GM12874 (cell line): ENCODE results near the gene ADCY3.

Experiments used
- TF ChIP-seq, protein P1 (sequence below): IDR thresholded peaks from 2 replicates; pipeline ENCODE4 v1.5.1; 2011; ENCODE audit warnings: low read depth, mild to moderate bottlenecking, control low read depth, low read length, moderate library complexity; ENCODE audit not compliant: insufficient read depth

ADCY3 gene

GRCh38 chr2:24919506-24920097 is 435 bp downstream of the ADCY3 start:
- TF ChIP-seq, protein P1, sequence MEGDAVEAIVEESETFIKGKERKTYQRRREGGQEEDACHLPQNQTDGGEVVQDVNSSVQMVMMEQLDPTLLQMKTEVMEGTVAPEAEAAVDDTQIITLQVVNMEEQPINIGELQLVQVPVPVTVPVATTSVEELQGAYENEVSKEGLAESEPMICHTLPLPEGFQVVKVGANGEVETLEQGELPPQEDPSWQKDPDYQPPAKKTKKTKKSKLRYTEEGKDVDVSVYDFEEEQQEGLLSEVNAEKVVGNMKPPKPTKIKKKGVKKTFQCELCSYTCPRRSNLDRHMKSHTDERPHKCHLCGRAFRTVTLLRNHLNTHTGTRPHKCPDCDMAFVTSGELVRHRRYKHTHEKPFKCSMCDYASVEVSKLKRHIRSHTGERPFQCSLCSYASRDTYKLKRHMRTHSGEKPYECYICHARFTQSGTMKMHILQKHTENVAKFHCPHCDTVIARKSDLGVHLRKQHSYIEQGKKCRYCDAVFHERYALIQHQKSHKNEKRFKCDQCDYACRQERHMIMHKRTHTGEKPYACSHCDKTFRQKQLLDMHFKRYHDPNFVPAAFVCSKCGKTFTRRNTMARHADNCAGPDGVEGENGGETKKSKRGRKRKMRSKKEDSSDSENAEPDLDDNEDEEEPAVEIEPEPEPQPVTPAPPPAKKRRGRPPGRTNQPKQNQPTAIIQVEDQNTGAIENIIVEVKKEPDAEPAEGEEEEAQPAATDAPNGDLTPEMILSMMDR = no peak

DNA sequence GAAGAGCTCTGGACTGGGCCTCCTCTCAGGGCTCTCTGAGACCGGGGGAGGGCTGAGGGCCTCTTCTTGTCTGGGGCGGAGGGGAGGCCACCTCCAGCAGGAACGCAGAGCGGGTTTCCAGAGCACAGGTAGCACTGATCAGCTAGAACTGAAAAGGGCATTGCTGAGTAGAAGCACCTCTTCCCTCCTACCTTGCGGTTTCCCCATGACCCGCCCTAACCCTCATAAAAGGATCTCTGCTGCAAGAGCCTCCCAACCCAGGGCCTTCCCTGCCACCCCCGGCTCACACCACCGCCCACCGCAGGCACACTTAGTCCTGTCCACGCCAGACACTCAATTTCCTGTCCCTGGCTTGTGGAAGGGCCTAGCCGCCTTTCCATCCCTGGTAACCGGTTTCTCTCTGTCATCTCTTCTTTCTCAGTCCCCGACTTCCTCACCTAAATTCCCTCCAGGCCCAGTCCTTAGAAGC is 966 bp downstream of the ADCY3 start:
- TF ChIP-seq, protein P1 = no peak

DNA sequence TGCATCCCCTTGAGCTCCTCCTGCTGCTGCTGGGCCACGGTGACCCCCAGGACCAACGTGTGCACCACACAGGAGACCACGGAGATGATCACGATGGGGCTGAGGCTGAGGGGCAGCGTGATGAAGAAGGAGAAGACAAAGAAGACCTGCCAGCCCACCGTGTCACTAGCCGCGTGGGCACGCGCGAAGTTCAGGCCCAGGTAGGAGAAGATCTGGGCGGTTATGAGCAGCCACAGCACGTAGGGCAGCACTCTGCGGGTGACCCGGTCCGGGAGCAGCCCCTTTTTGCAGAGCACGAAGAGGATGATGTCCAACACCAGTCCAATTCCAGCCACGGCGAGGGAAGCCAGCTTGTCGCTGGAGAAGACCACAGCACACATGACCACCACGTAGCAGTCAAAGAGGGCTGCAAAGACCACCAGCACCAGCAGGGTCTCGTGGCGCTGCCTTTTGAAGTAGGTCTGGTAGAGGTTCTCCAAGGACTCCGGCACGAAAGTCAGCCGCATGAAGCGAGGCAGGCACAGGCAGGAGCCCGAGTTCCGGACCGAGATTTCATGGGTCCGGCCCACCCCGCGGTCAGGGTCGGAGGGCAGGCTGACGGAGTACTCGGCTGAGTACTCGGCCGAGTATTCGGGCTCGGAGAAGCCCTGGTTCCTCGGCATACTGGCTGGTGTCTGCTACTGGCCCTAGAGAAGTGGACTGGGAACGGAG is 1.6 kb downstream of the ADCY3 start:
- TF ChIP-seq, protein P1 = no peak

DNA sequence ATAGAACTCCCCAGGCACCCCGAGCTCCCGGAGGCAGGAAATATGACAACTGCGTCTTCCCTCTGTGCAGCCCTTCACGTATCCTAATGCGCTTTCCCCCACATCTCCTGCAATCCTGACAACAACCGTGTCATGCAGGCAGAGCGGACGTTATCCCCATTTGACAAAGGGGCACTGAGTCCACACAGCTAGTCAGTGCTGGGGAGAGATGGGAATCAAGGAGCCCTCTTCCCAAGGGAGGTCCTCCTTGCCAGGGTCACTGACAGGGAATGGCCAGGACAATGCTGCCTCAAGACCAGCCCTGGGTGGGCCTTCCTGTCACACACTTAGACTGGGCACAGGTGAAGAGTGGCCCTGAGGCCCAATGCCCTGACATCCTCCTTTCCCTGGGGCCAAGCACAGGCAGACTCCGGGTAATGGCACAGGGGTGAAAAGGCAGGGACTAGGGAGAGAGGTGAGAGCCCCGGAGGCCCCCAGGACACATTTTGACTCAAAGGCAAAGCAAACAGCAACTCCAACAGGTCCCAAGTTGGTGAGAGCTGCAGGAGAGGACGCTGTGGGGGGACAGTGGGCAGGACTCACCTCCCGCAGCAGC is 2.2 kb downstream of the ADCY3 start:
- TF ChIP-seq, protein P1 = no peak

- TF ChIP-seq, protein P1 = no peak
Measured at GRCh38 chr2:24917086-24917485, 3.0 kb downstream of the ADCY3 start.

DNA sequence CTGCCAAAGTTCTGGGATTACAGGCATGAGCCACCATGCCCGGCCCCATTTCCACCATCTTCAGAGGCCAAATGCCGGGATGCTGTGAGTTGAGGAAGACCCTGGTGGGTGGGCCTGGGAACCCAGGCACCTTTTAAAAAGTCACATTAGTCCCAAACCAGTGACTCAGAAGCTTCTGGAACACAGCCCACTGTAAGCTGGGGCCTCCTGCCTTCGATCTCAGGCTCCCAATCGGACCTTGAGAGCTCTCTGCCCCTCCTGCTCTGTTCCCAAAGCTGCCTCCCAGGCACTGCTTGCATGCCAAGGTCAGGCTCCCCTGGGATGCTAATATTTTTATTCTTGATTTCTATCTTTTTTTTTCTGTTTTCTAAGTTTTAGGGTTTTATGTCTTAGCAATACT is 4.2 kb downstream of the ADCY3 start:
- TF ChIP-seq, protein P1 = no peak

- TF ChIP-seq, protein P1 = no peak
Measured at GRCh38 chr2:24915175-24915574, 4.9 kb downstream of the ADCY3 start.
